ES-I3 (cell line): Measurements from ENCODE around the gene LMNA.
"Not testable (repeated sequence)": the region's sequence is repeated elsewhere in the genome, so short reads cannot be mapped to it uniquely, and the experiment has no call there.

ENCODE experiments used
- H3K36me3 ChIP-seq: 2 replicates; pipeline ENCODE4 v1.6.1; 2013; ENCODE audit warnings: mild to moderate bottlenecking, low read length, control low read depth, moderate library complexity; ENCODE audit not compliant: insufficient read depth
- H3K4me1 ChIP-seq: 2 replicates; pipeline ENCODE4 v1.6.1; 2013; ENCODE audit warnings: mild to moderate bottlenecking, control low read depth, low read length; ENCODE audit not compliant: insufficient read depth
- H3K9ac ChIP-seq: 2 replicates; pipeline ENCODE4 v1.6.1; 2013; ENCODE audit warnings: low read depth, mild to moderate bottlenecking, low read length, moderate library complexity
- H3K9me3 ChIP-seq: 2 replicates; pipeline ENCODE4 v1.6.1; 2013; ENCODE audit warnings: mild to moderate bottlenecking, low read length, moderate library complexity; ENCODE audit not compliant: control insufficient read depth, insufficient read depth

LMNA gene

DNA sequence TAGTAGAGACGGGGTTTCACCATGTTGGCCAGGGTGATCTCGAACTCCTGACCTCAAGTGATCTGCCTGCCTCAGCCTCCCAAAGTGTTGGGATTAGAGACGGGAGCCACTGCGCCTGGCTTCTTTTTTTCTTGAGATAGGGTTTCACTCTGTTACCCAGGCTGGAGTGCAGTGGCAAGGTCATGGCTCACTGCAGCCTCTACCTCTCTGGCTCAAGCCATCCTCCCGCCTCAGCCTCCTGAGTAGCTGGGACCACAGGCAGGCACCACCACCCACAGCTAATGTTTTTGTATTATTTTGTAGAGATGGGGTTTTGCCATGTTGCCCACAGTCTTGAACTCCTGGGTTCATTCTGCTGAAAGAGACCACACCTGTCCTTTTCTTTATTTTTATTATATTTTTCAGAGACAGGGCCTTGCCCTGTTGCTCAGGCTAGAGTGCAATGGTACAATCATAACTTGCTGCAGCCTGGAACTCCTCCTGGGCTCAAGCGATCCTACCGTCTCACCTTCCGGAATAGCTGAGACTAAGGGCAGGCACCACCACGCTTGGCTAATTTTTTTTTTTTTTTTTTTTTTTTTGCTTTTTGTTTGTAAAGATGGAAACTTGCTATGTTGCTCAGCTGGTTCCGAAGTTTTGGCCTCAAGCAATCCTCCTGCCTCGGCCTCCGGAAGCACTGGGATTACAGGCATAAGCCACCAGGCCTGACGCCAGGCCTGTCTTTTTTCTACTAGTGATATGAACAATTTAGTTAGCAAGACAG is 3.1 kb downstream of the LMNA start:
- Histone ChIP-seq H3K9ac (peak overlapping the region; percentile 35; the same call in 1 of the 2 replicates), H3K4me1 (peaks cover 42% of the 10 kb centered on the region), H3K36me3 (no peaks in the 10 kb centered on the region), H3K9me3 (no peaks in the 10 kb centered on the region)

DNA sequence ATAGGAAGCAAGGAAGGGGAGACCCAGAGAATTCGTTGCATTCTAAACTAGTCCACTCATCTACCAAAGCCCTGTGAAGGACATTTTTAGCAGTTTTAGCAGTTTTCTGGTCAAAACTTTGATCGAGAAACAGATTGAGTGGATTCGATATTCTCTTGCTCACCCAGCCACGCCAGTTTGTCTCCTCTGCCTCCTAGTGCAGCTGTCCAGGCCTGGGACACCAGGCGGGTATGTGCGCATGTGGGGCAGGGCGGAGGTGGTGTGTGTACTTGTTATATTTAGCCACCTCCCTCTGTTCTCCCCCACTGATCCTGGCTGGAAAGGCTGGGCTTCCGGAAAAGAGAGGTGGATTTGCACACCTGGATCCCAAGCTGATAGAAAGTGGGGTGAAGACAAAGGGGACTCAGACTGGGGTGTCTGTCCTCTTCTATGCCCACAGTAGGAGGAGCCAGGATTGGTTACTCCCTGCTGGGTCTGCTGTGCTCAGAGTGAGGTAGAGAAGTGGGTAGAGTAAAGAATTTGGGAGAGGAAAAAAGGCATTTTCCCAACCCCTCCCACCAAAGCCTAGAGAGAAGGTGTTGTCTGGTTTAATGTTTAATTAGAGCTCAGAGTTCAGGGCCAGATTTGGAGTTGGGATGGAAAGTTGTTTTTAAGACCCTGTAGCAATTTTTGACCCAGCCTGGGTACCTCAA is 3.8 kb downstream of the LMNA start:
- Histone ChIP-seq H3K9me3 (no peaks in the 10 kb centered on the region), H3K4me1 (peaks cover 47% of the 10 kb centered on the region), H3K9ac (peak overlapping the region; percentile 35; the same call in 1 of the 2 replicates), H3K36me3 (no peaks in the 10 kb centered on the region)

DNA sequence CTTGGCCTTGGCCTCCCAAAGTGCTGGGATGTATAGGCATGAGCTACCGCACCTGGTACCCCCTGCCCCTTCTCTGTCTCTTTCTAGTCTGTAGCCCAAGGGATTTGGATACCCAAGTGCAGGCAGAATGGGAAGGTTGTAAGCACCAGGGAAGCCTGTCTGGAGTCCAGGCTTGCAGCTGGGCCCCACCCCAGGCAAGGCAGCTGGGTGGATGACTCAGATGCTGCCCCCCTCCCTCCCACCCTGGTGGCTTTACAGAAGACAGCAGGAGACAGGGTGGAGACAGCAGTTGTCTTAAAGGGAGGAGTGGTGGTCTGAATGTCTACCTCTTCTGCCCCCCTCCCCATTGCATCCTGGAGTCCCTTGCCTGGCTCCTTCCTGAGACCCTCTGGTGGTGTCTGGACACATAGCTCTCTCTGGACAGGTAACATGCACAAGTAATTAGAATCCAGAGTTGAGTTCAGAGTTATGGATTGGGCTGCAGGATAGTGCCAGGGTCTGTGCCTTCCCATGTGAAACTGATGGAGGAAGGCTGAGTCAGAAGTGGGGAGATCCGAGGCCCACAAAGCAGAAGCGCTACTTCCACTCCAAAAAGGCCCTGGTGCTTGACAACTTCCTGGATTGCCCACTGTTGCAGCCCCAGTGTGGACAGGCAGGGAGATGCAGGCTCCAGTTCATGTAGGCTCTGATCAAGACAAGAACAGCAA is 5.1 kb downstream of the LMNA start:
- Histone ChIP-seq H3K36me3 (no peaks in the 10 kb centered on the region), H3K9me3 (no peaks in the 10 kb centered on the region), H3K4me1 (peaks cover 51% of the 10 kb centered on the region), H3K9ac (no peak overlapping the region; the same call in 1 of the 2 replicates)

DNA sequence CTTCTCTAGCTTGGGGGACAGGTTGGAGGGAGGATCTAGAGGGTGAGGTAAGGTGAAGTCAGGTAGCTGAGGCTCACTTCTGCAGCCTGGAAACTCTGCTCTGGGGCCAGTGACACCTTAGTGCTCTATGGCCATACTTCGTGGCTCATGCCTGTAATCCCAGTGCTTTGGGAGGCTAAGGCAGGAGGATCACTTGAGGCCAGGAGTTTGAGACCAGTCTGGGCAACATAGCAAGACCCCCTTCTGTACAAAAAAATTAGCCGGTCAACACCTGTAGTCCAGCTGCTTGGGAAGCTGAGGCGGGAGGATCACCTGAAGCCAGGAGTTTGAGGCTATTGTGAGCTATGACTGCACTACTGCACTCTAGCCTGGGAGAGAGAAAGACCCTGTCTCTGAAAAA is 5.8 kb downstream of the LMNA start:
- Histone ChIP-seq H3K4me1 (peaks cover 55% of the 10 kb centered on the region), H3K9me3 (no peaks in the 10 kb centered on the region), H3K9ac (no peak overlapping the region), H3K36me3 (no peaks in the 10 kb centered on the region)

DNA sequence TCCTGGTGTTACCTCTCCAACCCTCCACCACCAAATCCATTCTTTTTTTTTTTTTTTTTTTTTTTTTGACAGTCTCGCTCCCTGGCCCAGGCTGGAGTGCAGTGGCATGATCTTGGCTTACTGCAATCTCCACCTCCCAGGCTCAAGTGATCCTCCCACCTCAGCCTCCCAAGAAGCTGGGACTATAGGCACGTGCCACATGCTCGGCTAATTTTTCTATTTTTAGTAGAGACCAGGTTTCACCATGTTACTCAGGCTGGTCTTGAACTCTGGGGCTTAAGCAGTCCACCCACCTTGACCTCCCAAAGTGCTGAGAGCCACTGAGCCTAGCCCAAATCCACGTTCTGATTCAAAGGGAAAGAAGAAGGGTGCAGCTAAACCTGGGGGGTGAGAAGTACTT is 6.5 kb downstream of the LMNA start:
- peaks cover 55% of the 10 kb centered on the region for H3K4me1 ChIP-seq
- H3K36me3 ChIP-seq, H3K9me3 ChIP-seq, H3K9ac ChIP-seq: not testable (repeated sequence)

DNA sequence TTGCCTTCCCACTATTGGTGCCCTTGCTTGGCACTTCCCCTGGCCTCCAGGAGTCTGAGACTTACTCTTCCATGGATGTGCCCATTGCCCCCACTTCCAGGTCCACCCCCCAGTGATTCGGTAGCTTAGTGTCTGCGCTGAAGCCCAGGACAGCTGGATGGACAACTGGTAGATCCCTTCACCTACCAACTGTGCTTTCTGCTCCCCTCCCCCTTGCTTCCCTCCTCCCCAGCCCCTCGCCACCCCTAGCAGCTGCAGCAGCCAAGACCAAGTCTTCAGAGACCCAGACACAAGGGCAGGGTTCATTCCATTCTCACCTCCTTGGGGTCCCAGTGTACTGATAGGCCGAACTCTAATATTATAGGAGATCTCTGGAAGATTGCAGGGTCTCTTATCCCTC is 6.9 kb downstream of the LMNA start:
- Histone ChIP-seq H3K36me3 (no peaks in the 10 kb centered on the region), H3K9ac (no peak overlapping the region), H3K9me3 (no peaks in the 10 kb centered on the region), H3K4me1 (peaks cover 59% of the 10 kb centered on the region)

DNA sequence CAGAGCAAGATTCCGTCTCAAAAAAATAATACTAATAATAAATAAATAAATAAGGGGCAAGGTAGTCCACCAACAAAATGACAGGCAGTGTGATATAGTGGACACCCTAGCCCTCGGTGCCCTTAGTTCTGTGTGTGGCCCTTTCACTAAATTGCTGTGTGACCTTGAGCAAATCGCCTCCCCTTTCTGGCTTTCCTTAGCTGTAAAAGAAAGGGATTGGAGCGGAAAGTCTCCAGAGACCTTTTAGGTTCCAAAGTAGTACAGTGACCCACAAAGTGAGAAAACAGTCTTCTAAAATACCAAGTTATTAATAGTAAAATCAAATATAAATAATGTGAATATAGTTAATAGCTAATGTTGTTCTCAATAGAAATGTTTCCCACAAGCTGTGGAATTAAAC is 7.6 kb downstream of the LMNA start:
- Histone ChIP-seq H3K9ac (peak overlapping the region; percentile 21; the same call in 1 of the 2 replicates), H3K9me3 (no peaks in the 10 kb centered on the region), H3K36me3 (no peaks in the 10 kb centered on the region), H3K4me1 (peaks cover 66% of the 10 kb centered on the region)

DNA sequence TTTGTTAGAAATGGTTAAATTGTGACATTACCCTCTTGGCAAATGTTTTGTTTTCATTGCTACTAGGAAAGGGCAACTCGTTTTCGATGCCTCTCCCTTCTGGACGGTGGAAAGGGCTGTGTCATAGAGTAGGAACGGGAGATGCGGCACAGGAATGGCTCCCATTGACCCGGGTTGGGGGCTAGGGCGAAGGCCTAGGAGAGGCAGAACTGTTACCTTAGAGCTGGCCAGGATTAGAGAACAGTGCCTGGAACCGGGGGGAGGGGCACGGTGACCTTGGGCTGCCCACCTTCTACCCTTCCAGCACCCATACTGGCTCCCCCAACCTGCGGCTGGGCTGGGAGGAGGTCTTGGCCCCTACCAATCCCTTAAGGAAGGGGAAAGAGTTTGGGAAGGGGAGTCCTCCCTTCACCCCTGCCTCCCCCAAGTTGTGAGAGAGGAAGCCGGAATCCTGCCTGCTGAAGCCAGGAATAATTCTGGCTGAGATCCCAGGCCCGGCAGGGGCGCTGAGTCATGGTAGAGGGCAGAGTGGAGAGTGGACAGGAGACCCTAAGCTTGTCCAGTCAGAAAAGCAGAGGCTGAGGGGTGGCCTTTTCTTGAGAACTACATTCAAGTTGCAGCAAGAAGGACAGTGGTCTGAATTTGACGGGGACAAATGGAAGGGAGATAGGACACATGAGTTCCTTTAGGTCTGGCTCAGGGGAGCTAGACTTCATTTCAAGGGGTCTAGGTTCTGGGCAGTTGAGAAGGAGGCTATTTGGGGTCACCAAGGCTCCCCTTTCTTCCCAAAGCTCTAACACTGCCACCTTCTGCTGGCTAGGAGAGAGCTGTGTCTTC is 8.2 kb downstream of the LMNA start:
- H3K4me1 ChIP-seq = peaks cover 66% of the 10 kb centered on the region

DNA sequence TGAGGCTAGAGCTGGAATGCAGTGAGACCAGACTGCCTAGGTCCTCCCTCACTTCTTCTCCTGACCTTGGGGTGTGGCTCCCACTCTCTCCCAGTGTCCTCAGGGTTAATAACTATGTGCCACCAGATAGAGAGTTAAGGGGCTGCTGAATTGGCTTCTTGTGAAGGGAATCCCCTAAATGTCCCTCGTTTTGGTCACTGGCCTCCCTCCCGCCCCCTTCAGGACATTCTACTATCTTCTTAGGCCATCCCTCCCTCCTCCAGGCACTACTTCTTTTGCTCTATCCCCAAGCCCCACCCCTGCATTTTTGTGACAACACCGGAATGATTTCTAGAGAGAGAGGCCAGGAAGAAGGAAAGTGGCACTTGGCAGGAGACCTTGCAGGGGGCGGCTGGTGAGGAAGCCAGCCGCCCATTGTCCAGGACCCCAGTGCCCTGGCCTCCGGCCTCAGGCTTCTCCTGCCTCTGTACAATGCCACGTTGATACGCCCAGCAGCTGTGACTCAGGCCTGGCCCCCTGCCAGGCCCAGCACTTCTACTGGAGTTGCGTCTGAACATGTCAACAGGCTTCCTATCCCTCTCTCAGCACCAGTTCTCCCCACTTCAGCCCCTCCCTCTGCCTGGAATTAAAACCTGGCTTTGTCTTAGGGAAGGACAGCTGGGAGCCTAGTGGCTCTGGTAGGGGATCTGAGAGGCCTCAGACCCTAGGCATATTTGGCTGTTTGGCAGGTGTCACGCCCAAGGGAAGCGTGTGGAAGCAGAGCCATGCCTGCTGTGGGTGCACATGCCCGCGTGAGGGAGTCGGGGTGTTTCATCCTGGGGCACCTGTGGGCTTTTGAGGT is 9.1 kb downstream of the LMNA start:
- Histone ChIP-seq H3K36me3 (no peaks in the 10 kb centered on the region), H3K4me1 (peaks cover 69% of the 10 kb centered on the region), H3K9me3 (no peaks in the 10 kb centered on the region), H3K9ac (peak overlapping the region; percentile 21)

More for the DNA sequence above, 8.2 kb downstream of the LMNA start:
- Histone ChIP-seq H3K36me3 (no peaks in the 10 kb centered on the region), H3K9me3 (no peaks in the 10 kb centered on the region), H3K9ac (peak overlapping the region; percentile 21; the same call in 1 of the 2 replicates)

DNA sequence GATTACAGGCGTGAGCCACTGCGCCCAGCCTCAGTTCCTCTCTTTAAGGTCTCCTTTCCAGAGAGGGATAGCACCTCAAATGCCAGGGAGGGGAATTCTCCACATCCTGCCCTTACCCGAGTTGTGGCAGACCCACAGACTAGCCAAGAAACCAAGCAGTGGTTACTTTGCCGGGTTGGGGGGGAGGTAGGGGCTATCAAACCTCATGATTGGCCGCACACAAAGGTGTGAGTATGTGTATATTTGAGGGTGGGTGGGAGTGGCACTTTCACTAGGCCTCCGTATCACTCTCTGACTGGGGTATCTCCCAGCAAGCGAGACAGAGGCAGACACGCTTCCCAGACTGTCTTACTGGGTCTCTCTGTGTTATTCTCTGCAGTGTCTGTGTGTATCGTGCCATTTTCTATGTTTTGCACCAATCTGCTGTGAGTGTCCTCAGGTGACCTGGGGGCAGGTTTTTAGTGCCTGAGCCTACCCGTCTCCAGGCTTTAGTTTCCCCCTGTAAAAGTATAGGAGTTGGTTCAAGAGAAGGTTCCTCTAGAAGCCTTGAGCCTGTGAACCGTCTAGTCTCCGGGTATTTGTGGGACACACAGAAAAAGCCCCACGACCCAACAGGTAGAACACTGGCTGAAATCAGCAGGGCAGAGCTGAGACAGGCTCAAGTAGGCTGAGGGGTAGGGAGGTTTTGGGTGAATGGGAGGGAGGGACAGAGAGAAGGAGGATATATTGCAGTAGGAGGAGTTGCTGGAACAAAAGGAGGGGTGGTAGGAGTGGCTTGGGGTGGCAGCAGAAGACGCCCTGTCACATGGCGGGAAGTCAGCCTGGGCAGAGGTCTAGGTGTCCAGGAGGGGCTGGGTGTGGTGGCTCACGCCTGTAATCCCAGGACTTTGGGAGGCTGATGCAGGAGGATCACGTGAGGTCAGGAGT is 10.3 kb downstream of the LMNA start:
- Histone ChIP-seq H3K36me3 (no peaks in the 10 kb centered on the region), H3K4me1 (peaks cover 76% of the 10 kb centered on the region), H3K9ac (no peak overlapping the region), H3K9me3 (no peaks in the 10 kb centered on the region)

DNA sequence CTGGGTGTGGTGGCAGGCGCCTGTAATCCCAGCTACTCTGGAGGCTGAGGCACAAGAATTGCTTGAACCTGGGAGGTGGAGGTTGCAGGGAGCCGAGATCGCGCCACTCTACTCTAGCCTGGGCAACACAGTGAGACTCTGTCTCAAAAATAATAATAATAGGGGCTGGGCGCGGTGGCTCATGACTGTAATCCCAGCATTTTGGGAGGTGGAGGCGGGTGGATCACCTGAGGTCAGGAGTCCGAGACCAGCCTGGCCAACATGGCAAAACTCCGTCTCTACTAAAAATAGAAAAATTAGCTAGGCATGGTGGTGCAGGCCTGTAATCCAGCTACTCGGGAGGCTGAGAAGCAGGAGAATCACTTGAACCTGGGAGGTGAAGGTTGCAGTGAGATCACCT is 11.0 kb downstream of the LMNA start:
- H3K36me3 ChIP-seq, H3K9ac ChIP-seq, H3K9me3 ChIP-seq: not testable (repeated sequence)
- peaks cover 73% of the 10 kb centered on the region for H3K4me1 ChIP-seq

DNA sequence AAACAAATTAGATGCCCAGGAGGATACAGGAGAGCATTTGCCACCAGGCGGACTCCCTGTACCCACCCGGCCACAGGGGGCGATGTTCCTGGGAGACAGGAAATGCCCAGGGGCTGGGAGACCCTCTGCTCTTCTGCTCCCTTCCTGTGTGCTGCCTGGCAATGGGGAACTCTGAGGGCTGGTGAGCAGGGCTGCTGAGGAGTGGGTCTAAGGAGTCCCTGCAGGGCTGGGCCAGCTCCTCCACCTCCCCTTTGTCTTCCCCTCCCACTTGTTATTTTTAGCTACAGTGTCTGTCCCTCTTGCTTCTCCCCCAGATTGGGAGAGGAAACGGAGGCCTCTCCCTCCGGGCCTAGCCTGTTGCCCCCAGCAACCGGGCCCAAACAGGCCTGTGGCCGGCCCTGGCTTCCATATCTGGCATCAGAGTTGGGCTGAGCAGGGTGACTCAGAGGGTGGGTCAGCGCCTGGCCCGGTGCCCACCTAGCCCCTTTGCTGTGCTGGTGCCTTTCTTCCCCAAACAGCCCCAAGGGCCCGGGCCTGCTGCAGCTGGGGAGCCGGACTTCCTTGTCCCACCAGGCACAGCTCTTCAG is 11.6 kb downstream of the LMNA start:
- H3K9me3 ChIP-seq = no peaks in the 10 kb centered on the region
- peak overlapping the region; percentile 37 for H3K9ac ChIP-seq
- peaks cover 5% of the 10 kb centered on the region; the same call in 1 of the 2 replicates for H3K36me3 ChIP-seq
- peaks cover 69% of the 10 kb centered on the region for H3K4me1 ChIP-seq
